ENCODE data around the gene CUL4A. TPM values are rescaled to one million over a fixed set of nuclear protein-coding genes. Genes with fewer than 3 reads are reported as not detected.
"Not testable (repeated sequence)": the region's sequence is repeated elsewhere in the genome, so short reads cannot be mapped to it uniquely, and the experiment has no call there.

CUL4A gene
- total and polyA plus RNA-seq, 2 donors (not counting 1 experiment from before 2014, with no cell fraction given), result 37.5 to 80.4 TPM

GRCh38 chr13:113314895-113315470 lies 105.6 kb downstream of the CUL4A start:
- H3K27me3 ChIP-seq (replicated peaks in 1 of 4; ENCODE audit: control extremely low read depth in 1 of 4, control insufficient read depth in 3 of 4, insufficient read depth in 4 of 4, low read length in 3 of 4); intact Hi-C loops (cut with micrococcal nuclease); H3K27ac Mint-ChIP-seq; H3K27ac ChIP-seq (ENCODE audit: low read length in 2 of 2); H3K27me3 Mint-ChIP-seq; H3K4me1 Mint-ChIP-seq; H3K9me3 ChIP-seq (ENCODE audit: control extremely low read depth in 1 of 3, control insufficient read depth in 2 of 3, insufficient read depth in 1 of 3, low read length in 2 of 3); H2AFZ ChIP-seq (ENCODE audit: insufficient read depth, low read depth, low read length, poor library complexity, severe bottlenecking); H3K4me3 ChIP-seq (ENCODE audit: control extremely low read depth in 1 of 5, extremely low read depth in 1 of 5, insufficient read depth in 1 of 5, low read depth in 2 of 5, low read length in 4 of 5); H3K4me3 Mint-ChIP-seq; POLR2A ChIA-PET; H3K4me2 ChIP-seq (replicated peaks; ENCODE audit: low read depth, low read length, poor library complexity, severe bottlenecking); DNase-seq; CTCF ChIA-PET; ATAC-seq (ENCODE audit: low read depth); H3K4me1 ChIP-seq (ENCODE audit: control insufficient read depth in 2 of 2, insufficient read depth in 2 of 2, low read length in 2 of 2); H3K9ac ChIP-seq (ENCODE audit: low read length); H3K9me3 Mint-ChIP-seq (ENCODE audit: insufficient read depth): not testable (repeated sequence)
- peaks cover 40% of the 10 kb centered on the region for H3K79me2 ChIP-seq (ENCODE audit: control insufficient read depth, insufficient read depth, low read length)
- peaks cover 10 to 50% of the 10 kb centered on the region in 2 experiments for H3K36me3 ChIP-seq (replicated peaks in 1 of 2; ENCODE audit: control extremely low read depth in 1 of 2, control insufficient read depth in 1 of 2, extremely low read depth in 1 of 2, insufficient read depth in 2 of 2, low read length in 1 of 2)
- 98% methylated on average over 19 of the region's 23 CpGs for WGBS (ENCODE audit: insufficient coverage)
- H4K20me1 ChIP-seq (ENCODE audit: control insufficient read depth, insufficient read depth, low read length, poor library complexity, severe bottlenecking), result peaks cover 65% of the 10 kb centered on the region

- H3K4me3 ChIP-seq (ENCODE audit: control extremely low read depth in 1 of 5, extremely low read depth in 1 of 5, insufficient read depth in 1 of 5, low read depth in 2 of 5, low read length in 4 of 5), result no peak overlapping the region
- POLR2A ChIA-PET, result no interaction called here
- H3K9ac ChIP-seq (ENCODE audit: low read length), result no peak overlapping the region
- no peaks in the 10 kb centered on the region for H3K4me1 Mint-ChIP-seq
- H3K4me3 Mint-ChIP-seq, result no peak overlapping the region
- 92% methylated on average over 2 of the region's 5 CpGs for WGBS (ENCODE audit: insufficient coverage)
- CTCF ChIA-PET, result no interaction called here
- H3K36me3 ChIP-seq (replicated peaks in 1 of 2; ENCODE audit: control extremely low read depth in 1 of 2, control insufficient read depth in 1 of 2, extremely low read depth in 1 of 2, insufficient read depth in 2 of 2, low read length in 1 of 2), result peaks cover 8 to 53% of the 10 kb centered on the region in 2 experiments
- H3K4me2 ChIP-seq (replicated peaks; ENCODE audit: low read depth, low read length, poor library complexity, severe bottlenecking), result no peak overlapping the region
- no peak overlapping the region for H3K27ac Mint-ChIP-seq
- H3K27me3 Mint-ChIP-seq, result no peaks in the 10 kb centered on the region
- ATAC-seq (ENCODE audit: low read depth), result no peak
- DNase-seq, result no peak
- H3K9me3 ChIP-seq (ENCODE audit: control extremely low read depth in 1 of 3, control insufficient read depth in 2 of 3, insufficient read depth in 1 of 3, low read length in 2 of 3), result no peaks in the 10 kb centered on the region
- peaks cover 35% of the 10 kb centered on the region for H3K79me2 ChIP-seq (ENCODE audit: control insufficient read depth, insufficient read depth, low read length)
- H4K20me1 ChIP-seq (ENCODE audit: control insufficient read depth, insufficient read depth, low read length, poor library complexity, severe bottlenecking), result peaks cover 60% of the 10 kb centered on the region
- H3K9me3 Mint-ChIP-seq (ENCODE audit: insufficient read depth), result no peaks in the 10 kb centered on the region
- H2AFZ ChIP-seq (ENCODE audit: insufficient read depth, low read depth, low read length, poor library complexity, severe bottlenecking), result no peak overlapping the region
- no peaks in the 10 kb centered on the region for H3K27me3 ChIP-seq (replicated peaks in 1 of 4; ENCODE audit: control extremely low read depth in 1 of 4, control insufficient read depth in 3 of 4, insufficient read depth in 4 of 4, low read length in 3 of 4)
- H3K4me1 ChIP-seq (ENCODE audit: control insufficient read depth in 2 of 2, insufficient read depth in 2 of 2, low read length in 2 of 2), result no peaks in the 10 kb centered on the region
- TF ChIP-seq CTCF (IDR thresholded peaks at IDR 0.05) (no peak), EZH2 (IDR thresholded peaks at IDR 0.05; ENCODE audit: borderline replicate concordance, insufficient read depth, low read depth, low read length, poor library complexity, severe bottlenecking) (no peak)
- H3K27ac ChIP-seq (ENCODE audit: low read length in 2 of 2), result no peak overlapping the region
- intact Hi-C loops (cut with micrococcal nuclease), result no loop called here
These were observed 106.6 kb downstream of the CUL4A start for GRCh38 chr13:113315992-113316391.

Small RNA genes within 50 kb of the gene (small RNA-seq; reads per million reads assigned to genes)
- not detected for gene AL137002.1 (ENCODE audit: insufficient read length, low read depth, low replicate concordance)
- gene MIR8075 (ENCODE audit: insufficient read length, low read depth, low replicate concordance), result not detected

Other genes starting within 250 kb of the CUL4A start
- 7.7 and 8.2 TPM in 2 replicates for gene MCF2L, start 240.4 kb upstream of the CUL4A start, total RNA-seq
- gene MCF2L, start 240.4 kb upstream of the CUL4A start, polyA plus RNA-seq, result 3.7 and 5.3 TPM in 2 replicates
- gene F7, start 103.8 kb upstream of the CUL4A start, total RNA-seq, result not detected in 2 replicates
- not detected in 2 replicates for gene F7, start 103.8 kb upstream of the CUL4A start, polyA plus RNA-seq
- not detected in 2 replicates for gene F10, start 86.8 kb upstream of the CUL4A start, total RNA-seq
- gene F10, start 86.8 kb upstream of the CUL4A start, polyA plus RNA-seq, result not detected in 2 replicates
- not detected in 2 replicates for gene PROZ, start 51.0 kb upstream of the CUL4A start, total RNA-seq
- not detected in 2 replicates for gene PROZ, start 51.0 kb upstream of the CUL4A start, polyA plus RNA-seq
- gene PCID2, start 944 bp upstream of the CUL4A start, total RNA-seq, result 54.1 and 61.1 TPM in 2 replicates
- gene PCID2, start 944 bp upstream of the CUL4A start, polyA plus RNA-seq, result 52.2 and 66.7 TPM in 2 replicates
- 96.1 and 99.3 TPM in 2 replicates for gene LAMP1, start 87.6 kb downstream of the CUL4A start, total RNA-seq
- gene LAMP1, start 87.6 kb downstream of the CUL4A start, polyA plus RNA-seq, result 48.6 and 52.1 TPM in 2 replicates
- gene GRTP1, start 154.5 kb downstream of the CUL4A start, total RNA-seq, result not detected in 2 replicates
- gene GRTP1, start 154.5 kb downstream of the CUL4A start, polyA plus RNA-seq, result 0.10 TPM in 1 of 2 replicates, not detected in the other
- 1.3 and 2.2 TPM in 2 replicates for gene ADPRHL1, start 243.9 kb downstream of the CUL4A start, total RNA-seq
- gene ADPRHL1, start 243.9 kb downstream of the CUL4A start, polyA plus RNA-seq, result 0.28 and 0.43 TPM in 2 replicates